Smooth muscle cell (in vitro differentiated cells): ENCODE measurements around the gene PHETA1. TPM values are rescaled to one million over a fixed set of nuclear protein-coding genes. Genes with fewer than 3 reads are reported as not detected.
"Not testable (repeated sequence)": the region's sequence is repeated elsewhere in the genome, so short reads cannot be mapped to it uniquely, and the experiment has no call there.

ENCODE experiments used
- DNase-seq: peaks from one replicate; lab custom pipeline; 2025; ENCODE audit not compliant: unreplicated experiment; lab: John Stamatoyannopoulos, UW
- H2AFZ ChIP-seq: fragments of 200-600 bp; sonication (generic); 2 replicates; pipeline ENCODE4 v1.6.0; 2016; ENCODE audit warnings: antibody characterized with exemption, low read depth, mild to moderate bottlenecking
- H3F3A ChIP-seq: fragments of 200-600 bp; sonication (generic); 2 replicates; pipeline ENCODE4 v1.6.0; 2017; ENCODE audit warnings: antibody characterized with exemption, low read depth
- H3K27ac ChIP-seq: fragments of 200-600 bp; sonication (generic); 2 replicates; pipeline ENCODE4 v1.5.1; 2016; ENCODE audit warnings: low read depth, mild to moderate bottlenecking
- H3K27me3 ChIP-seq: fragments of 200-600 bp; sonication (generic); 2 replicates; pipeline ENCODE4 v1.6.1; 2016; ENCODE audit warnings: low read depth, mild to moderate bottlenecking
- H3K36me3 ChIP-seq: fragments of 200-600 bp; sonication (generic); 2 replicates; pipeline ENCODE4 v1.5.1; 2016; ENCODE audit warnings: low read depth
- H3K4me1 ChIP-seq: fragments of 200-600 bp; sonication (generic); 2 replicates; pipeline ENCODE4 v1.5.1; 2016; ENCODE audit warnings: low read depth
- H3K4me2 ChIP-seq: fragments of 200-600 bp; sonication (generic); 2 replicates; pipeline ENCODE4 v1.6.0; 2016; ENCODE audit warnings: mild to moderate bottlenecking
- H3K4me3 ChIP-seq: fragments of 200-600 bp; sonication (generic); 2 replicates; pipeline ENCODE4 v1.5.1; 2016; ENCODE audit warnings: mild to moderate bottlenecking
- H3K79me2 ChIP-seq: fragments of 200-600 bp; sonication (generic); 2 replicates; pipeline ENCODE4 v1.6.0; 2016; ENCODE audit warnings: low read depth, mild to moderate bottlenecking
- H3K9ac ChIP-seq: fragments of 200-600 bp; sonication (generic); 2 replicates; pipeline ENCODE4 v1.6.0; 2016; ENCODE audit warnings: low read depth
- H3K9me3 ChIP-seq: fragments of 200-600 bp; sonication (generic); replicated peaks from 2 replicates; pipeline ENCODE4 v1.5.1; 2016; ENCODE audit warnings: low read depth
- H4K20me1 ChIP-seq: fragments of 200-600 bp; sonication (generic); 2 replicates; pipeline ENCODE4 v1.6.0; 2016; ENCODE audit warnings: low read depth
- CTCF ChIP-seq: fragments of 200-600 bp; sonication (generic); IDR thresholded peaks from 2 replicates; pipeline ENCODE4 v1.5.1; 2017; ENCODE audit warnings: borderline replicate concordance, mild to moderate bottlenecking, antibody characterized with exemption; ENCODE audit not compliant: insufficient read depth, poor library complexity, severe bottlenecking
- WGBS: methylation state at CpG from one replicate; pipeline ENCODE4 v1.1.7; 2016; ENCODE audit warnings: low lambda C conversion rate; 5-methylcytosine and 5-hydroxymethylcytosine counted together
- polyA plus RNA-seq: library from polyadenylated mRNA; unstranded; fragments of >200 nt; fragmentation: Nextera tagmentation; extraction: Ambion mirVana; gene quantifications from 2 replicates; pipeline ENCODE4 v1.2.1, GENCODE V29; 2016
- total RNA-seq: library from RNA; depleted of rRNA; stranded (reverse); fragments of >200 nt; gene quantifications from 2 replicates; pipeline ENCODE4 v1.2.3, GENCODE V29; 2014

The PHETA1 gene
- total and polyA plus RNA-seq, 2 experiments from 2014 or later: 2.9 to 9.3 TPM

GRCh38 chr12:111401167-111401605 lies 32.3 kb upstream of the PHETA1 start:
- 94% methylated on average over 6 of the region's 6 CpGs for WGBS
- no peak overlapping the region for H3K4me3 ChIP-seq
- no peaks in the 10 kb centered on the region for H4K20me1 ChIP-seq

GRCh38 chr12:111399741-111400404 lies 31.0 kb upstream of the PHETA1 start:
- H3K9me3 ChIP-seq, H3K36me3 ChIP-seq, H3K79me2 ChIP-seq, H4K20me1 ChIP-seq, H3K4me1 ChIP-seq, H3K27ac ChIP-seq, H3K27me3 ChIP-seq, H3K9ac ChIP-seq, H3K4me2 ChIP-seq, H3K4me3 ChIP-seq, DNase-seq, H2AFZ ChIP-seq: not testable (repeated sequence)
- 97% methylated on average over 9 of the region's 9 CpGs for WGBS
- peaks cover 22% of the 10 kb centered on the region for H3F3A ChIP-seq

More at GRCh38 chr12:111401167-111401605, 32.3 kb upstream of the PHETA1 start:
- no peak for TF ChIP-seq CTCF
- H3K4me2 ChIP-seq: no peak overlapping the region
- H3K79me2 ChIP-seq: peaks cover 3% of the 10 kb centered on the region
- no peak overlapping the region for H2AFZ ChIP-seq
- H3K27me3 ChIP-seq: no peaks in the 10 kb centered on the region
- no peak for DNase-seq
- H3F3A ChIP-seq: peaks cover 22% of the 10 kb centered on the region
- H3K9me3 ChIP-seq: no peaks in the 10 kb centered on the region
- H3K9ac ChIP-seq: no peak overlapping the region
- no peaks in the 10 kb centered on the region for H3K36me3 ChIP-seq
- no peak overlapping the region for H3K27ac ChIP-seq
- H3K4me1 ChIP-seq: peaks cover under 1% of the 10 kb centered on the region

- Histone ChIP-seq H3K36me3 (no peaks in the 10 kb centered on the region), H3K4me2 (no peak overlapping the region), H2AFZ (no peak overlapping the region), H4K20me1 (no peaks in the 10 kb centered on the region), H3K27ac (peak overlapping the region; percentile 62), H3F3A (peaks cover 22% of the 10 kb centered on the region), H3K4me1 (no peaks in the 10 kb centered on the region), H3K27me3 (no peaks in the 10 kb centered on the region), H3K9ac (no peak overlapping the region), H3K79me2 (no peaks in the 10 kb centered on the region), H3K9me3 (no peaks in the 10 kb centered on the region), H3K4me3 (no peak overlapping the region)
- WGBS: 23% methylated on average over 4 of the region's 4 CpGs
- TF ChIP-seq CTCF: no peak
- DNase-seq: no peak
Measured at GRCh38 chr12:111398530-111398929, 29.6 kb upstream of the PHETA1 start.

- Histone ChIP-seq H2AFZ (no peak overlapping the region), H3K27ac (no peak overlapping the region), H3K79me2 (no peaks in the 10 kb centered on the region), H3K27me3 (no peaks in the 10 kb centered on the region), H3K9me3 (no peaks in the 10 kb centered on the region), H3K4me2 (peak overlapping the region; percentile 71), H4K20me1 (no peaks in the 10 kb centered on the region), H3F3A (peaks cover 14% of the 10 kb centered on the region), H3K36me3 (no peaks in the 10 kb centered on the region), H3K9ac (no peak overlapping the region), H3K4me3 (peak overlapping the region; percentile 23), H3K4me1 (no peaks in the 10 kb centered on the region)
- TF ChIP-seq CTCF: peak; percentile 99
- peak; percentile 80 for DNase-seq
- 12% methylated on average over 28 of the region's 34 CpGs for WGBS
Measured at GRCh38 chr12:111396726-111397445, 28.0 kb upstream of the PHETA1 start.

- H3K9ac ChIP-seq, H3K79me2 ChIP-seq, H2AFZ ChIP-seq, H3K9me3 ChIP-seq, H3K27ac ChIP-seq, H3K27me3 ChIP-seq, H3F3A ChIP-seq, H3K4me2 ChIP-seq, DNase-seq, H3K4me3 ChIP-seq, H3K36me3 ChIP-seq, H4K20me1 ChIP-seq, H3K4me1 ChIP-seq: not testable (repeated sequence)
- 95% methylated on average over 7 of the region's 7 CpGs for WGBS
Measured at GRCh38 chr12:111396271-111396670, 27.4 kb upstream of the PHETA1 start.
